HEK293 (cell line): ENCODE data around the gene MRTFB.

Source experiments
- CTCF ChIA-PET: fragments of 350-600 bp; formaldehyde crosslinking; extraction: SDS; loops from one replicate; lab custom pipeline; 2021; ENCODE audit warnings: antibody characterized with exemption; lab: Yijun Ruan, JAX
- POLR2A ChIA-PET: fragments of 300-600 bp; formaldehyde crosslinking; extraction: SDS; loops from one replicate; lab custom pipeline; 2020; ENCODE audit warnings: antibody characterized with exemption, inconsistent platforms; lab: Yijun Ruan, JAX
- H3K27ac ChIP-seq: fragments of 200-500 bp; sonication (Bioruptor generic); 2 replicates; pipeline ENCODE4 v1.5.1; 2014; ENCODE audit warnings: low read depth, low read length, control low read depth, inconsistent platforms; ENCODE audit errors: extremely low read depth
- H3K36me3 ChIP-seq, 2 experiments: fragments of 200-500 bp in 1 of 2; sonication (Bioruptor generic) in 1 of 2; 1 replicate in 1 of 2; 2 replicates in 1 of 2; pipeline ENCODE4 v1.5.1; 2014 to 2017; ENCODE audit warnings: inconsistent platforms in 2 of 2, low read length in 2 of 2; ENCODE audit not compliant: control insufficient read depth in 2 of 2, insufficient read depth in 1 of 2
- H3K4me1 ChIP-seq: fragments of 200-500 bp; sonication (Bioruptor generic); 2 replicates; pipeline ENCODE4 v1.5.1; 2014; ENCODE audit warnings: mild to moderate bottlenecking, low read length, inconsistent platforms; ENCODE audit not compliant: control insufficient read depth, insufficient read depth
- H3K4me3 ChIP-seq: 2 replicates; pipeline ENCODE4 v1.5.1; 2011; ENCODE audit warnings: low read depth, mild to moderate bottlenecking, control low read depth, low read length, moderate library complexity
- H3K9me3 ChIP-seq: fragments of 200-500 bp; sonication (Bioruptor generic); 2 replicates; pipeline ENCODE4 v1.5.1; 2014; ENCODE audit warnings: low read depth, low read length, inconsistent platforms; ENCODE audit not compliant: control insufficient read depth, insufficient read depth
- ATF2 ChIP-seq: fragments of 450-650 bp; formaldehyde crosslinking; IDR thresholded peaks from 2 replicates; pipeline ENCODE4 v1.5.1; 2016; ENCODE audit warnings: missing biosample characterization, missing genetic modification characterization, low read depth
- KLF16 ChIP-seq: fragments of 450-650 bp; formaldehyde crosslinking; IDR thresholded peaks from 2 replicates; pipeline ENCODE4 v1.5.1; 2017; ENCODE audit warnings: missing biosample characterization, missing genetic modification characterization
- KLF9 ChIP-seq: fragments of 450-650 bp; formaldehyde crosslinking; IDR thresholded peaks from 2 replicates; pipeline ENCODE4 v1.5.1; 2016; ENCODE audit warnings: missing biosample characterization, missing genetic modification characterization, low read depth
- SP3 ChIP-seq: fragments of 450-650 bp; formaldehyde crosslinking; IDR thresholded peaks from 2 replicates; pipeline ENCODE4 v1.5.1; 2016; ENCODE audit warnings: missing biosample characterization, missing genetic modification characterization
- TRIM28 ChIP-seq: IDR thresholded peaks from 2 replicates; pipeline ENCODE4 v1.6.1; 2011; ENCODE audit warnings: low read length, control low read depth, borderline replicate concordance
- ZBTB17 ChIP-seq: fragments of 450-650 bp; formaldehyde crosslinking; IDR thresholded peaks from 2 replicates; pipeline ENCODE4 v1.5.1; 2016; ENCODE audit warnings: missing biosample characterization, missing genetic modification characterization
- ZNF112 ChIP-seq: fragments of 450-650 bp; formaldehyde crosslinking; IDR thresholded peaks from 2 replicates; pipeline ENCODE4 v1.5.0; 2017; ENCODE audit warnings: missing biosample characterization, missing genetic modification characterization
- ZNF23 ChIP-seq: fragments of 450-650 bp; formaldehyde crosslinking; IDR thresholded peaks from 2 replicates; pipeline ENCODE4 v1.5.1; 2016; ENCODE audit warnings: missing biosample characterization, missing genetic modification characterization, borderline replicate concordance
- ZNF239 ChIP-seq: fragments of 450-650 bp; formaldehyde crosslinking; IDR thresholded peaks from 2 replicates; pipeline ENCODE4 v1.5.1; 2016; ENCODE audit warnings: missing biosample characterization, missing genetic modification characterization
- ZNF354C ChIP-seq: fragments of 450-650 bp; formaldehyde crosslinking; IDR thresholded peaks from 2 replicates; pipeline ENCODE4 v1.5.1; 2016; ENCODE audit warnings: missing biosample characterization, missing genetic modification characterization, low read depth, borderline replicate concordance
- ZNF362 ChIP-seq: fragments of 450-650 bp; formaldehyde crosslinking; IDR thresholded peaks from 2 replicates; pipeline ENCODE4 v1.5.1; 2016; ENCODE audit warnings: missing biosample characterization, missing genetic modification characterization
- ZNF530 ChIP-seq: fragments of 450-650 bp; formaldehyde crosslinking; IDR thresholded peaks from 2 replicates; pipeline ENCODE4 v1.5.1; 2016; ENCODE audit warnings: low read depth, missing biosample characterization, missing genetic modification characterization
- ZNF561 ChIP-seq: fragments of 450-650 bp; IDR thresholded peaks from 2 replicates; pipeline ENCODE4 v1.5.1; 2018; ENCODE audit warnings: missing biosample characterization, missing genetic modification characterization, borderline replicate concordance
- ZNF660 ChIP-seq: fragments of 450-650 bp; IDR thresholded peaks from 2 replicates; pipeline ENCODE4 v1.5.1; 2018; ENCODE audit warnings: missing biosample characterization, mild to moderate bottlenecking, missing genetic modification characterization
- ZNF747 ChIP-seq: fragments of 450-650 bp; formaldehyde crosslinking; IDR thresholded peaks from 2 replicates; pipeline ENCODE4 v1.5.1; 2016; ENCODE audit warnings: missing biosample characterization, missing genetic modification characterization
- ZNF768 ChIP-seq: fragments of 450-650 bp; formaldehyde crosslinking; IDR thresholded peaks from 2 replicates; pipeline ENCODE4 v1.5.1; 2018; ENCODE audit warnings: missing biosample characterization, mild to moderate bottlenecking, missing genetic modification characterization
- ZNF843 ChIP-seq: fragments of 450-650 bp; formaldehyde crosslinking; IDR thresholded peaks from 2 replicates; pipeline ENCODE4 v1.5.1; 2016; ENCODE audit warnings: missing biosample characterization, missing genetic modification characterization
- TF ChIP-seq, protein P1 (sequence below): fragments of 450-650 bp; formaldehyde crosslinking; IDR thresholded peaks from 2 replicates; pipeline ENCODE4 v1.5.1; 2016; ENCODE audit warnings: missing biosample characterization, missing genetic modification characterization
- TF ChIP-seq, protein P2 (sequence below): fragments of 450-650 bp; formaldehyde crosslinking; IDR thresholded peaks from 2 replicates; pipeline ENCODE4 v1.5.1; 2017; ENCODE audit warnings: missing biosample characterization, mild to moderate bottlenecking, missing genetic modification characterization, moderate library complexity
- TF ChIP-seq, protein P3 (sequence below): fragments of 450-650 bp; formaldehyde crosslinking; IDR thresholded peaks from 2 replicates; pipeline ENCODE4 v1.5.1; 2016; ENCODE audit warnings: missing biosample characterization, missing genetic modification characterization, borderline replicate concordance

The MRTFB gene

GRCh38 chr16:14239791-14240190 is 168.7 kb downstream of the MRTFB start:
- no peaks in the 10 kb centered on the region for H3K4me1 ChIP-seq
- POLR2A ChIA-PET, result no interaction called here
- no peaks in the 10 kb centered on the region for H3K9me3 ChIP-seq
- no peak overlapping the region for H3K27ac ChIP-seq
- peaks cover 0 to 74% of the 10 kb centered on the region in 2 experiments for H3K36me3 ChIP-seq
- H3K4me3 ChIP-seq, result no peak overlapping the region
- CTCF ChIA-PET, result interaction anchor here (0.9 to 1.1 kb wide), 2 partner anchors 9 to 10 kb away, joined by 3 to 4 read pairs; no protein-coding TSS in a partner anchor
- TF ChIP-seq ZNF843 (tag by site-specific recombination) (no peak), ZBTB17 (tag by site-specific recombination) (no peak), ZNF530 (tag by site-specific recombination) (no peak), ZNF354C (tag by site-specific recombination) (no peak), TRIM28 (no peak), ZNF112 (tag by site-specific recombination) (no peak), ZNF747 (tag by site-specific recombination) (no peak), ZNF660 (tag by site-specific recombination) (no peak), ZNF561 (tag by site-specific recombination) (no peak), KLF16 (tag by site-specific recombination) (no peak), ZNF239 (tag by site-specific recombination) (no peak), KLF9 (tag by site-specific recombination) (no peak), SP3 (tag by site-specific recombination) (no peak), ATF2 (no peak), ZNF768 (tag by site-specific recombination) (no peak), ZNF362 (tag by site-specific recombination) (no peak), ZNF23 (tag by site-specific recombination) (no peak)
- TF ChIP-seq, protein P1, sequence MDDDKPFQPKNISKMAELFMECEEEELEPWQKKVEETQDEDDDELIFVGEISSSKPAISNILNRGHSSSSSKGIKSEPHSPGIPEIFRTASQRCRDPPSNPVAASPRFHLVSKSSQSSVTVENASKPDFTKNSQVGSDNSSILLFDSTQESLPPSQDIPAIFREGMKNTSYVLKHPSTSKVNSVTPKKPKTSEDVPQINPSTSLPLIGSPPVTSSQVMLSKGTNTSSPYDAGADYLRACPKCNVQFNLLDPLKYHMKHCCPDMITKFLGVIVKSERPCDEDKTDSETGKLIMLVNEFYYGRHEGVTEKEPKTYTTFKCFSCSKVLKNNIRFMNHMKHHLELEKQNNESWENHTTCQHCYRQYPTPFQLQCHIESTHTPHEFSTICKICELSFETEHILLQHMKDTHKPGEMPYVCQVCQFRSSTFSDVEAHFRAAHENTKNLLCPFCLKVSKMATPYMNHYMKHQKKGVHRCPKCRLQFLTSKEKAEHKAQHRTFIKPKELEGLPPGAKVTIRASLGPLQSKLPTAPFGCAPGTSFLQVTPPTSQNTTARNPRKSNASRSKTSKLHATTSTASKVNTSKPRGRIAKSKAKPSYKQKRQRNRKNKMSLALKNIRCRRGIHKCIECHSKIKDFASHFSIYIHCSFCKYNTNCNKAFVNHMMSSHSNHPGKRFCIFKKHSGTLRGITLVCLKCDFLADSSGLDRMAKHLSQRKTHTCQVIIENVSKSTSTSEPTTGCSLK, result no peak
- TF ChIP-seq, protein P2, sequence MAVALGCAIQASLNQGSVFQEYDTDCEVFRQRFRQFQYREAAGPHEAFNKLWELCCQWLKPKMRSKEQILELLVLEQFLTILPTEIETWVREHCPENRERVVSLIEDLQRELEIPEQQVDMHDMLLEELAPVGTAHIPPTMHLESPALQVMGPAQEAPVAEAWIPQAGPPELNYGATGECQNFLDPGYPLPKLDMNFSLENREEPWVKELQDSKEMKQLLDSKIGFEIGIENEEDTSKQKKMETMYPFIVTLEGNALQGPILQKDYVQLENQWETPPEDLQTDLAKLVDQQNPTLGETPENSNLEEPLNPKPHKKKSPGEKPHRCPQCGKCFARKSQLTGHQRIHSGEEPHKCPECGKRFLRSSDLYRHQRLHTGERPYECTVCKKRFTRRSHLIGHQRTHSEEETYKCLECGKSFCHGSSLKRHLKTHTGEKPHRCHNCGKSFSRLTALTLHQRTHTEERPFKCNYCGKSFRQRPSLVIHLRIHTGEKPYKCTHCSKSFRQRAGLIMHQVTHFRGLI (tag by site-specific recombination), result no peak
- TF ChIP-seq, protein P3, sequence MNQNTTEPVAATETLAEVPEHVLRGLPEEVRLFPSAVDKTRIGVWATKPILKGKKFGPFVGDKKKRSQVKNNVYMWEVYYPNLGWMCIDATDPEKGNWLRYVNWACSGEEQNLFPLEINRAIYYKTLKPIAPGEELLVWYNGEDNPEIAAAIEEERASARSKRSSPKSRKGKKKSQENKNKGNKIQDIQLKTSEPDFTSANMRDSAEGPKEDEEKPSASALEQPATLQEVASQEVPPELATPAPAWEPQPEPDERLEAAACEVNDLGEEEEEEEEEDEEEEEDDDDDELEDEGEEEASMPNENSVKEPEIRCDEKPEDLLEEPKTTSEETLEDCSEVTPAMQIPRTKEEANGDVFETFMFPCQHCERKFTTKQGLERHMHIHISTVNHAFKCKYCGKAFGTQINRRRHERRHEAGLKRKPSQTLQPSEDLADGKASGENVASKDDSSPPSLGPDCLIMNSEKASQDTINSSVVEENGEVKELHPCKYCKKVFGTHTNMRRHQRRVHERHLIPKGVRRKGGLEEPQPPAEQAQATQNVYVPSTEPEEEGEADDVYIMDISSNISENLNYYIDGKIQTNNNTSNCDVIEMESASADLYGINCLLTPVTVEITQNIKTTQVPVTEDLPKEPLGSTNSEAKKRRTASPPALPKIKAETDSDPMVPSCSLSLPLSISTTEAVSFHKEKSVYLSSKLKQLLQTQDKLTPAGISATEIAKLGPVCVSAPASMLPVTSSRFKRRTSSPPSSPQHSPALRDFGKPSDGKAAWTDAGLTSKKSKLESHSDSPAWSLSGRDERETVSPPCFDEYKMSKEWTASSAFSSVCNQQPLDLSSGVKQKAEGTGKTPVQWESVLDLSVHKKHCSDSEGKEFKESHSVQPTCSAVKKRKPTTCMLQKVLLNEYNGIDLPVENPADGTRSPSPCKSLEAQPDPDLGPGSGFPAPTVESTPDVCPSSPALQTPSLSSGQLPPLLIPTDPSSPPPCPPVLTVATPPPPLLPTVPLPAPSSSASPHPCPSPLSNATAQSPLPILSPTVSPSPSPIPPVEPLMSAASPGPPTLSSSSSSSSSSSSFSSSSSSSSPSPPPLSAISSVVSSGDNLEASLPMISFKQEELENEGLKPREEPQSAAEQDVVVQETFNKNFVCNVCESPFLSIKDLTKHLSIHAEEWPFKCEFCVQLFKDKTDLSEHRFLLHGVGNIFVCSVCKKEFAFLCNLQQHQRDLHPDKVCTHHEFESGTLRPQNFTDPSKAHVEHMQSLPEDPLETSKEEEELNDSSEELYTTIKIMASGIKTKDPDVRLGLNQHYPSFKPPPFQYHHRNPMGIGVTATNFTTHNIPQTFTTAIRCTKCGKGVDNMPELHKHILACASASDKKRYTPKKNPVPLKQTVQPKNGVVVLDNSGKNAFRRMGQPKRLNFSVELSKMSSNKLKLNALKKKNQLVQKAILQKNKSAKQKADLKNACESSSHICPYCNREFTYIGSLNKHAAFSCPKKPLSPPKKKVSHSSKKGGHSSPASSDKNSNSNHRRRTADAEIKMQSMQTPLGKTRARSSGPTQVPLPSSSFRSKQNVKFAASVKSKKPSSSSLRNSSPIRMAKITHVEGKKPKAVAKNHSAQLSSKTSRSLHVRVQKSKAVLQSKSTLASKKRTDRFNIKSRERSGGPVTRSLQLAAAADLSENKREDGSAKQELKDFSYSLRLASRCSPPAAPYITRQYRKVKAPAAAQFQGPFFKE (tag by site-specific recombination), result no peak
